HG02759 (cell line): ENCODE data around the gene OR6B1.
"Not testable (repeated sequence)": the region's sequence is repeated elsewhere in the genome, so short reads cannot be mapped to it uniquely, and the experiment has no call there.

ENCODE experiments used
- ATAC-seq: cut with Tn5 transposase; IDR thresholded peaks from one replicate; pipeline ENCODE4 v1.9.1; 2021; ENCODE audit warnings: mild to moderate bottlenecking, moderate library complexity; ENCODE audit not compliant: unreplicated experiment

Gene OR6B1

GRCh38 chr7:144037414-144038035 lies 37.4 kb downstream of the OR6B1 start:
- ATAC-seq, result no peak

DNA sequence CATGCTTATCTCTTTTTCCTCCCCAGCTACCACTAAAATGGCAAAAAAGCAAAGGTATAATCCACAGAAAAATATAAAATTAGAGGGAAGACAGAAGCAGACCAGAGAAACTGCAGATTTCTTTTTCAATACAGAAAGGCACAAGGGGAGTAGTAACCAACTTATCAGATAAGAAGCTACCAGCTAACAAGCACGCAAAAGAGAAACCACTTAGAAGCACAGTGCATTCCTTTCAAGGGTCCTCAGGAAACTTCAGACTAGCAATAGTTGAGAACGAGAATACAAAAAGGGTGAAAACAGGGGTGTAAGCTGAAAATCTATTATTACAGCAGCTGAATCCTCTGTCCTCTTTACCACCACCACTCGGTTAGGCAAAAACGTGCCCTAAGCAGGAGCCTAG lies 38.8 kb downstream of the OR6B1 start:
- no peak for ATAC-seq

- ATAC-seq, result no peak
Measured at GRCh38 chr7:144048648-144049047, 48.5 kb downstream of the OR6B1 start, which contains the start of gene OR2A5. OR2A5 (plus strand) TSS chr7:144048948; CDS start chr7:144050402, 1,454 bp downstream.

GRCh38 chr7:144049491-144049890 lies 49.4 kb downstream of the OR6B1 start:
- no peak for ATAC-seq

DNA sequence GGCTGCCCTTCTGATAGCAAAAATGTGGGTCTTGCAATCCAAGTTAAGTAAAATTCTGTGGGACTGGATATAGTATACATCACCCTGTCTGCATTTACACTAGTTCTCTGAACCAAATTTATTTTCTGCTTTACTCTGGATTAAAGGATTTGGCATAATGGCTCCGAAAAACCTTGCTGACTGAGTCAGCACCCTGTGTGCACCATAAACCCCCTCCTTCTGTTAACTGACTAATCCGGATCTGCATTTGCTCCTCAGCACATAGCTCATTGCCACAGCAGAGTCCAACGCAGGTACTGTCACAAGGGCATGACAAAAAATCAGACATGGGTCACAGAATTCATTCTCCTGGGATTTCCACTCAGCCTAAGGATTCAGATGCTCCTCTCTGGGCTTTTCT lies 50.0 kb downstream of the OR6B1 start:
- no peak for ATAC-seq

- not testable (repeated sequence) for ATAC-seq
Measured at GRCh38 chr7:144050884-144051283, 50.8 kb downstream of the OR6B1 start.

DNA sequence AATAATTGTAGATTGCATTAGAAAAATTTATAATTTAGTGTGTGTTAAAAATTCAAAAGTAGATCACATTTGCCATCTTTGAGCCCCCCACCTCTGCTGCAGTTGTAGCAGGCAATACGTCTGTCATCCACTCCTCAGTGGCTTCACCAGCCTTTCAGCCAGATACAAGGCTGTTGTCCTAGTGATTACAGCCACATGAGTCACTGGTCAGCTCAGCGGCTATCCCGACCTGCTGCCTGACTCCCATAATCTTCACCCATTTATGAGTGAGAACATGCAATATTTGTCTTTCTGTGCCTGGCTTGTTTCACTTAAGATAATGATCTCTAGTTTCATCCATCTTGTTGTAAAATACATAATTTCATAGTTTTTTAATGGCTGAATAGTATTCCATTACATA lies 57.8 kb downstream of the OR6B1 start:
- ATAC-seq, result no peak
